ENCODE measurements around the gene KCNQ1. TPM values are rescaled to one million over a fixed set of nuclear protein-coding genes. Genes with fewer than 3 reads are reported as not detected.

The KCNQ1 gene
- total and polyA plus RNA-seq, 2 of the 13 experiments (the other 11 are each of a cell fraction or from before 2014, with no cell fraction given) = 0.02 to 0.08 TPM

- no peak for TF ChIP-seq CREB1 (IDR thresholded peaks at IDR 0.05)
- TF ChIP-seq CREB1 (CRISPR knock-in tag; IDR thresholded peaks at IDR 0.05) = no peak
- no peak for TF ChIP-seq ZNF138 (CRISPR knock-in tag; IDR thresholded peaks at IDR 0.05; ENCODE audit: low read depth)
- no peak for TF ChIP-seq ZNF792 (CRISPR knock-in tag; IDR thresholded peaks at IDR 0.05)
- TF ChIP-seq TIGD3 (CRISPR knock-in tag; IDR thresholded peaks at IDR 0.05; ENCODE audit: borderline replicate concordance) = no peak
- TF ChIP-seq ZBTB7A (CRISPR knock-in tag; IDR thresholded peaks at IDR 0.05) = no peak
Observed at GRCh38 chr11:2795491-2795991, 350.7 kb downstream of the KCNQ1 start (continued).

- CTCF ChIA-PET (ENCODE audit: low intra/inter-chr PET ratio, low total read pairs) = no interaction called here
- ATAC-seq (no peak), FAIRE-seq (no peak), DNase-seq (ENCODE audit: low spot score) (no peak)
- POLR2A ChIA-PET = no interaction called here
- Histone ChIP-seq H3K27ac (ENCODE audit: extremely low read length, insufficient read depth, low read length) (no peak overlapping the region), H3K27me3 (ENCODE audit: control insufficient read depth in 1 of 2, insufficient read depth in 2 of 2, low read length in 2 of 2) (peaks cover 12 to 75% of the 10 kb centered on the region in 2 experiments), H3K36me3 (replicated peaks in 1 of 2; ENCODE audit: control insufficient read depth in 1 of 2, insufficient read depth in 2 of 2, low read length in 2 of 2) (no peaks in the 10 kb centered on the region), H3K4me3 (replicated peaks in 1 of 3; ENCODE audit: insufficient read depth in 1 of 3, low read depth in 2 of 3, low read length in 3 of 3) (no peak overlapping the region), H3K4me1 (ENCODE audit: insufficient read depth, low read length) (peaks cover 7% of the 10 kb centered on the region; the same call in 1 of the 2 replicates), H4K20me1 (ENCODE audit: insufficient read depth, low read length) (0 out of 2 replicates have a peak, but pooled peaks cover 2% of the 10 kb centered on the region), H3K9ac (ENCODE audit: insufficient read depth, low read depth, low read length) (no peak overlapping the region), H3K9me3 (ENCODE audit: low read length) (no peaks in the 10 kb centered on the region), H3K79me2 (ENCODE audit: insufficient read depth, low read length) (no peaks in the 10 kb centered on the region), H2AFZ (ENCODE audit: low read length) (no peak overlapping the region), H3K4me2 (ENCODE audit: low read depth, low read length) (no peak overlapping the region)
- BruUV-seq (replicated peaks) = no TSS peak
- WGBS (ENCODE audit: low lambda C conversion rate) = 60% methylated on average over 13 of the region's 15 CpGs
- in situ Hi-C loops (cut with HindIII; ENCODE audit: extremely low pct_ligation_motif_present, low pct_unique_long_range_greater_than_20kb) (no loop called here), intact Hi-C loops (cut with micrococcal nuclease; ENCODE audit: unreplicated experiment) (no loop called here)
- TF ChIP-seq ZNF510 (CRISPR knock-in tag; IDR thresholded peaks at IDR 0.05; ENCODE audit: low read depth) (no peak), JUNB (CRISPR knock-in tag; IDR thresholded peaks at IDR 0.05; ENCODE audit: borderline replicate concordance) (no peak), ZNF124 (CRISPR knock-in tag; IDR thresholded peaks at IDR 0.05) (no peak)
- TF ChIP-seq, protein P1, sequence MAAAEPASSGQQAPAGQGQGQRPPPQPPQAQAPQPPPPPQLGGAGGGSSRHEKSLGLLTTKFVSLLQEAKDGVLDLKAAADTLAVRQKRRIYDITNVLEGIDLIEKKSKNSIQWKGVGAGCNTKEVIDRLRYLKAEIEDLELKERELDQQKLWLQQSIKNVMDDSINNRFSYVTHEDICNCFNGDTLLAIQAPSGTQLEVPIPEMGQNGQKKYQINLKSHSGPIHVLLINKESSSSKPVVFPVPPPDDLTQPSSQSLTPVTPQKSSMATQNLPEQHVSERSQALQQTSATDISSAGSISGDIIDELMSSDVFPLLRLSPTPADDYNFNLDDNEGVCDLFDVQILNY (CRISPR knock-in tag; conservative IDR thresholded peaks at IDR 0.05) = no peak
Observed at GRCh38 chr11:2796091-2796490, 351.3 kb downstream of the KCNQ1 start.

All from HepG2 (cell line).